Spleen (tissue), 7 donors: Measurements from ENCODE around the gene TTC19.

Experiments
- CTCF ChIP-seq, 11 experiments: fragments of 200-600 bp in 7 of 11; fragments of 450-650 bp in 4 of 11; sonication (generic) in 4 of 11; IDR thresholded peaks in 8 of 11; conservative IDR thresholded peaks in 3 of 11; 1 replicate in 7 of 11; 2 replicates in 4 of 11; pipeline versions ENCODE4 v1.4.0 to v1.8.0; 2016 to 2021; ENCODE audit warnings: antibody characterized with exemption in 11 of 11, inconsistent platforms in 4 of 11, mild to moderate bottlenecking in 1 of 11
- POLR2A ChIP-seq, 3 donors: fragments of 450-650 bp; IDR thresholded peaks; one replicate each; pipeline ENCODE4 v1.5.1; 2017; ENCODE audit warnings: antibody characterized with exemption in 3 of 3, mild to moderate bottlenecking in 1 of 3
- donor health status: DM: no; HTN: no; CAD: no; lungs with moderate emphysema.
- donor health status: DM: no; HTN: no; CAD: no.
- donor health status: DM: no; HTN: no; CAD: no.

DNA sequence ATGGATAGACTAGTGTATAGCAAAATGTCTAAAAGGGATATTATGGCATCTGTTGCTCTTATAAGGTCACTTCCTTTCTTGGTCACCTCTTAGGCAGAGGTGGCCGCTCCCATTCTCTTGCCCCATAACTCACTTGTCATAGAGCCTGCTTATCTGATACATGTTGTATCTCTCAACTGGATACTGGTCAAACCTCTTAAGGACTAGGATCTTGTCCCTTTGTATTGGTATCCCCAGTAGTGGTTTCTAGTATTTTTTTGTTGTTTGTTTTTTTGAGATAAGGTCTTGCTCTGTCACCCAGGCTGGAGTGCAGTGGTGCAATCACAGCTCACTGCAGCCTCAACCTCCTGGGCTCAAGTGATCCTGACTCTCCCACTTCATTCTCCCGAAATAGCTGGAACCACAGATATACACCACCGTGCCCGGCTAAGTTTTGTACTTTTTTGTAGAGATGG is 27.1 kb upstream of the TTC19 start:
- no peak for TF ChIP-seq CTCF (IDR thresholded peaks at IDR 0.05 in 8 of 11, conservative IDR thresholded peaks at IDR 0.05 in 3 of 11)
- TF ChIP-seq POLR2A (IDR thresholded peaks at IDR 0.05): no peak
